Dedifferentiated amniotic fluid mesenchymal stem cell (primary cell): ENCODE results near the gene KCNJ12.
"Not testable (repeated sequence)": the region's sequence is repeated elsewhere in the genome, so short reads cannot be mapped to it uniquely, and the experiment has no call there.

Experiments used
- DNase-seq: peaks from one replicate; pipeline ENCODE4 v3.0.0-alpha.2; 2016; ENCODE audit errors: extremely low spot score

Gene KCNJ12

GRCh38 chr17:21376081-21376758 is at the start of gene KCNJ12:
Gene KCNJ12, plus strand, starts transcription at chr17:21376357. Its CDS starts 38,986 bp downstream, at chr17:21415343.
- DNase-seq, result no peak

- not testable (repeated sequence) for DNase-seq
Measured at GRCh38 chr17:21327921-21328320, 48.2 kb upstream of the KCNJ12 start.

- not testable (repeated sequence) for DNase-seq
Measured at GRCh38 chr17:21328778-21329177, 47.4 kb upstream of the KCNJ12 start.

GRCh38 chr17:21330436-21331160 is 45.6 kb upstream of the KCNJ12 start:
- DNase-seq, result no peak

- DNase-seq, result not testable (repeated sequence)
Measured at GRCh38 chr17:21336541-21337294, 39.4 kb upstream of the KCNJ12 start.

- not testable (repeated sequence) for DNase-seq
Measured at GRCh38 chr17:21337981-21338625, 38.1 kb upstream of the KCNJ12 start.

- DNase-seq, result no peak
Measured at GRCh38 chr17:21339011-21339410, 37.1 kb upstream of the KCNJ12 start.

- DNase-seq, result not testable (repeated sequence)
Measured at GRCh38 chr17:21339571-21339970, 36.6 kb upstream of the KCNJ12 start.

GRCh38 chr17:21340407-21340806 is 35.8 kb upstream of the KCNJ12 start:
- DNase-seq, result not testable (repeated sequence)

GRCh38 chr17:21341279-21341678 is 34.9 kb upstream of the KCNJ12 start:
- DNase-seq, result not testable (repeated sequence)

GRCh38 chr17:21341925-21342540 is 34.1 kb upstream of the KCNJ12 start:
- not testable (repeated sequence) for DNase-seq

GRCh38 chr17:21343061-21343949 is 32.9 kb upstream of the KCNJ12 start:
- DNase-seq, result not testable (repeated sequence)

GRCh38 chr17:21344801-21345200 is 31.4 kb upstream of the KCNJ12 start:
- DNase-seq, result not testable (repeated sequence)

GRCh38 chr17:21345236-21345635 is 30.9 kb upstream of the KCNJ12 start:
- no peak for DNase-seq

GRCh38 chr17:21346107-21346506 is 30.1 kb upstream of the KCNJ12 start:
- not testable (repeated sequence) for DNase-seq

- DNase-seq, result not testable (repeated sequence)
Measured at GRCh38 chr17:21346651-21347250, 29.4 kb upstream of the KCNJ12 start.

GRCh38 chr17:21347660-21348059 is 28.5 kb upstream of the KCNJ12 start:
- DNase-seq, result not testable (repeated sequence)

GRCh38 chr17:21348081-21348925 is 27.9 kb upstream of the KCNJ12 start:
- DNase-seq, result not testable (repeated sequence)

GRCh38 chr17:21348926-21349261 is 27.3 kb upstream of the KCNJ12 start:
- not testable (repeated sequence) for DNase-seq
